Ovary (tissue), 3 donors: Measurements from ENCODE around the gene ZNF263.

Source experiments
- CTCF ChIP-seq, 3 donors: fragments of 450-650 bp in 2 of 3; fragments of 200-600 bp in 1 of 3; IDR thresholded peaks; one replicate each; pipeline versions ENCODE4 v1.5.1 to v1.8.0; 2016 to 2022; ENCODE audit warnings: antibody characterized with exemption in 3 of 3, mild to moderate bottlenecking in 1 of 3
- EP300 ChIP-seq: sonication (generic); formaldehyde crosslinking; IDR thresholded peaks from one replicate; pipeline ENCODE4 v1.6.1; 2017; ENCODE audit warnings: antibody characterized with exemption
- POLR2A ChIP-seq: fragments of 450-650 bp; IDR thresholded peaks from one replicate; pipeline ENCODE4 v1.6.1; 2017; ENCODE audit warnings: antibody characterized with exemption, mild to moderate bottlenecking, moderate library complexity
- donor health status: DM: no; HTN: no; CAD: no.

GRCh38 chr16:3285131-3285530 lies 1.8 kb downstream of the ZNF263 start:
- TF ChIP-seq POLR2A, result no peak
- no peak for TF ChIP-seq CTCF (IDR thresholded peaks at IDR 0.05)
- no peak for TF ChIP-seq EP300
